ENCODE measurements around the gene PACRGL. TPM values are rescaled to one million over a fixed set of nuclear protein-coding genes. Genes with fewer than 3 reads are reported as not detected.

Gene PACRGL
- total and polyA plus RNA-seq, 2 donors (not counting 1 experiment from before 2014, with no cell fraction given), result 22.1 to 23.3 TPM

GRCh38 chr4:20752641-20753040 lies 52.4 kb downstream of the PACRGL start:
- Histone ChIP-seq H4K20me1 (ENCODE audit: control insufficient read depth, extremely low read depth, insufficient read depth, low read length) (peaks cover 1% of the 10 kb centered on the region), H3K36me3 (ENCODE audit: control insufficient read depth, insufficient read depth, low read length) (no peaks in the 10 kb centered on the region), H3K4me3 (replicated peaks in 1 of 4; ENCODE audit: control extremely low read depth in 1 of 4, insufficient read depth in 1 of 4, low read depth in 3 of 4, low read length in 4 of 4) (no peak overlapping the region), H3K79me2 (ENCODE audit: control insufficient read depth, insufficient read depth, low read length) (no peaks in the 10 kb centered on the region), H3K27me3 (ENCODE audit: control insufficient read depth, insufficient read depth, low read length) (no peaks in the 10 kb centered on the region), H3K4me1 (ENCODE audit: control insufficient read depth, extremely low read depth, insufficient read depth, low read length) (no peaks in the 10 kb centered on the region), H2AFZ (ENCODE audit: low read length) (no peak overlapping the region), H3K4me2 (ENCODE audit: extremely low read depth, insufficient read depth, low read length) (no peak overlapping the region), H3K27ac (ENCODE audit: insufficient read depth, low read length) (no peak overlapping the region), H3K9me3 (ENCODE audit: control insufficient read depth, insufficient read depth, low read depth, low read length) (no peaks in the 10 kb centered on the region), H3K9ac (ENCODE audit: insufficient read depth, low read length) (no peak overlapping the region)
- TF ChIP-seq EZH2 (IDR thresholded peaks at IDR 0.05; ENCODE audit: low read length, missing control alignments), result no peak
- no peak for DNase-seq (ENCODE audit: low read depth in 2 of 2)

- Histone ChIP-seq H3K79me2 (ENCODE audit: control insufficient read depth, insufficient read depth, low read length) (no peaks in the 10 kb centered on the region), H3K9ac (ENCODE audit: insufficient read depth, low read length) (no peak overlapping the region), H3K27me3 (ENCODE audit: control insufficient read depth, insufficient read depth, low read length) (no peaks in the 10 kb centered on the region), H3K9me3 (ENCODE audit: control insufficient read depth, insufficient read depth, low read depth, low read length) (no peaks in the 10 kb centered on the region), H2AFZ (ENCODE audit: low read length) (no peak overlapping the region), H4K20me1 (ENCODE audit: control insufficient read depth, extremely low read depth, insufficient read depth, low read length) (peaks cover 1% of the 10 kb centered on the region), H3K4me2 (ENCODE audit: extremely low read depth, insufficient read depth, low read length) (no peak overlapping the region), H3K36me3 (ENCODE audit: control insufficient read depth, insufficient read depth, low read length) (no peaks in the 10 kb centered on the region), H3K27ac (ENCODE audit: insufficient read depth, low read length) (no peak overlapping the region), H3K4me1 (ENCODE audit: control insufficient read depth, extremely low read depth, insufficient read depth, low read length) (no peaks in the 10 kb centered on the region), H3K4me3 (replicated peaks in 1 of 4; ENCODE audit: control extremely low read depth in 1 of 4, insufficient read depth in 1 of 4, low read depth in 3 of 4, low read length in 4 of 4) (no peak overlapping the region)
- no peak for DNase-seq (ENCODE audit: low read depth in 2 of 2)
- TF ChIP-seq EZH2 (IDR thresholded peaks at IDR 0.05; ENCODE audit: low read length, missing control alignments) (no peak), CTCF (conservative IDR thresholded peaks at IDR 0.05 in 1 of 2, IDR thresholded peaks at IDR 0.05 in 1 of 2; ENCODE audit: low read depth in 1 of 2, low read length in 2 of 2) (no peak)
Measured at GRCh38 chr4:20754036-20754435, 53.8 kb downstream of the PACRGL start.

GRCh38 chr4:20760053-20760452 lies 59.8 kb downstream of the PACRGL start:
- peak in 1 of 2 donors; percentile 12 for TF ChIP-seq CTCF (conservative IDR thresholded peaks at IDR 0.05 in 1 of 2, IDR thresholded peaks at IDR 0.05 in 1 of 2; ENCODE audit: low read depth in 1 of 2, low read length in 2 of 2)
- TF ChIP-seq EZH2 (IDR thresholded peaks at IDR 0.05; ENCODE audit: low read length, missing control alignments), result no peak
- no peak overlapping the region for H3K27ac ChIP-seq (ENCODE audit: insufficient read depth, low read length)
- no peak overlapping the region for H2AFZ ChIP-seq (ENCODE audit: low read length)
- no peak overlapping the region for H3K4me3 ChIP-seq (replicated peaks in 1 of 4; ENCODE audit: control extremely low read depth in 1 of 4, insufficient read depth in 1 of 4, low read depth in 3 of 4, low read length in 4 of 4)
- H3K9me3 ChIP-seq (ENCODE audit: control insufficient read depth, insufficient read depth, low read depth, low read length), result no peaks in the 10 kb centered on the region
- no peaks in the 10 kb centered on the region for H3K27me3 ChIP-seq (ENCODE audit: control insufficient read depth, insufficient read depth, low read length)
- no peaks in the 10 kb centered on the region for H3K79me2 ChIP-seq (ENCODE audit: control insufficient read depth, insufficient read depth, low read length)
- peak in 1 of 2 donors; percentile 6 for DNase-seq (ENCODE audit: low read depth in 2 of 2)
- H4K20me1 ChIP-seq (ENCODE audit: control insufficient read depth, extremely low read depth, insufficient read depth, low read length), result peaks cover 1% of the 10 kb centered on the region
- H3K4me1 ChIP-seq (ENCODE audit: control insufficient read depth, extremely low read depth, insufficient read depth, low read length), result no peaks in the 10 kb centered on the region
- no peak overlapping the region for H3K4me2 ChIP-seq (ENCODE audit: extremely low read depth, insufficient read depth, low read length)
- no peaks in the 10 kb centered on the region for H3K36me3 ChIP-seq (ENCODE audit: control insufficient read depth, insufficient read depth, low read length)
- no peak overlapping the region for H3K9ac ChIP-seq (ENCODE audit: insufficient read depth, low read length)
